Natural killer cell (primary cell): ENCODE results near the gene SRPK2. TPM values are rescaled to one million over a fixed set of nuclear protein-coding genes. Genes with fewer than 3 reads are reported as not detected.
A peak's percentile ranks its signal among the peaks of the same experiment; 100 is the strongest.

Source experiments
- ATAC-seq, 3 donors: fragments of 150-1000 bp in 2 of 3; fragments of 200-7000 bp in 1 of 3; cut with Tn5 transposase; 1 replicate in 1 of 3; 2 replicates in 2 of 3; pipeline ENCODE4 v1.10.0; 2021; ENCODE audit warnings: mild to moderate bottlenecking in 2 of 3, moderate library complexity in 2 of 3
- DNase-seq, 2 donors: peaks; one replicate each; pipeline versions ENCODE4 v3.0.0 to v3.0.0-alpha.2; 2013 to 2021; ENCODE audit warnings: mixed read lengths in 1 of 2
- H3K27ac ChIP-seq: one replicate; pipeline ENCODE4 v1.5.1; 2013; ENCODE audit warnings: mild to moderate bottlenecking, low read length
- H3K27me3 ChIP-seq: one replicate; pipeline ENCODE4 v1.6.1; 2013; ENCODE audit warnings: low read length; ENCODE audit not compliant: control insufficient read depth, insufficient read depth
- H3K36me3 ChIP-seq: one replicate; pipeline ENCODE4 v1.6.1; 2013; ENCODE audit warnings: low read length; ENCODE audit not compliant: control insufficient read depth, insufficient read depth
- H3K4me1 ChIP-seq: one replicate; pipeline ENCODE4 v1.6.1; 2013; ENCODE audit warnings: low read length; ENCODE audit not compliant: control insufficient read depth, insufficient read depth
- H3K4me3 ChIP-seq: one replicate; pipeline ENCODE4 v1.5.1; 2013; ENCODE audit warnings: low read length
- H3K9me3 ChIP-seq: one replicate; pipeline ENCODE4 v1.6.1; 2013; ENCODE audit warnings: low read length; ENCODE audit not compliant: control insufficient read depth, insufficient read depth
- H3K27ac Mint-ChIP-seq, 2 donors: one replicate each; pipeline ENCODE4 v1.8.0; 2022; ENCODE audit warnings: mild to moderate bottlenecking in 2 of 2, mixed read lengths in 2 of 2, moderate library complexity in 1 of 2
- H3K27me3 Mint-ChIP-seq, 2 donors: one replicate each; pipeline ENCODE4 v1.8.0; 2022; ENCODE audit warnings: low read depth in 2 of 2, mixed read lengths in 2 of 2
- H3K36me3 Mint-ChIP-seq: one replicate; pipeline ENCODE4 v1.8.0; 2022; ENCODE audit warnings: mixed read lengths
- H3K4me1 Mint-ChIP-seq, 2 donors: one replicate each; pipeline ENCODE4 v1.8.0; 2022; ENCODE audit warnings: mixed read lengths in 2 of 2
- H3K4me3 Mint-ChIP-seq: one replicate; pipeline ENCODE4 v1.8.0; 2022; ENCODE audit warnings: mild to moderate bottlenecking, moderate library complexity, mixed read lengths
- H3K9me3 Mint-ChIP-seq, 2 donors: one replicate each; pipeline ENCODE4 v1.8.0; 2022; ENCODE audit warnings: mixed read lengths in 2 of 2
- CTCF ChIP-seq: fragments of 200-600 bp; IDR thresholded peaks from one replicate; pipeline ENCODE4 v1.8.0; 2022; ENCODE audit warnings: antibody characterized with exemption
- WGBS: methylation state at CpG from one replicate; pipeline ENCODE4 v1.1.7; 2013; ENCODE audit warnings: missing lambda C conversion rate; ENCODE audit not compliant: insufficient coverage; 5-methylcytosine and 5-hydroxymethylcytosine counted together
- intact Hi-C: fragments of 100-400 bp; cut with micrococcal nuclease; formaldehyde crosslinking; loops from one replicate; pipeline ENCODE4 v1.14.2; 2022
- total RNA-seq, 4 donors: library from RNA; stranded (reverse); fragments of 120-200 nt in 1 of 4; gene quantifications; one replicate each; pipeline versions ENCODE4 v1.2.3 to v1.2.4, GENCODE V29; 2013 to 2022

Gene SRPK2
- total RNA-seq, 3 donors from 2014 or later (not counting 1 experiment from before 2014, with no cell fraction given): 103 to 121 (median 108) TPM

GRCh38 chr7:105346593-105347322 is 42.0 kb downstream of the SRPK2 start:
- Histone ChIP-seq H3K4me3 (no peak overlapping the region), H3K27ac (peak overlapping the region; percentile 58), H3K27me3 (no peaks in the 10 kb centered on the region), H3K9me3 (no peaks in the 10 kb centered on the region), H3K4me1 (peaks cover 68% of the 10 kb centered on the region), H3K36me3 (no peaks in the 10 kb centered on the region)
- 54% methylated on average over 8 of the region's 10 CpGs for WGBS
- Mint-ChIP-seq H3K4me1 (peaks cover 46 to 62% of the 10 kb centered on the region in 2 donors), H3K27me3 (no peaks in the 10 kb centered on the region), H3K27ac (peak overlapping the region; percentile 80 to 83), H3K4me3 (peak overlapping the region; percentile 68), H3K9me3 (no peaks in the 10 kb centered on the region), H3K36me3 (no peaks in the 10 kb centered on the region)
- intact Hi-C loops: loop anchor here (5.0 to 10.0 kb wide), 2 partner anchors 49 to 332 kb away; partner anchors contain the start of gene KMT2E
- TF ChIP-seq CTCF: no peak
- DNase-seq: peak; percentile 43 to 74
- peak; percentile 84 to 93 (median 89) for ATAC-seq

- Mint-ChIP-seq H3K36me3 (no peaks in the 10 kb centered on the region), H3K9me3 (no peaks in the 10 kb centered on the region), H3K27ac (peak overlapping the region; percentile 80 to 83), H3K4me3 (peak overlapping the region; percentile 68), H3K4me1 (peaks cover 41 to 57% of the 10 kb centered on the region in 2 donors), H3K27me3 (no peaks in the 10 kb centered on the region)
- peak; percentile 25 to 44 (median 37) for ATAC-seq
- intact Hi-C loops: loop anchor here (5.0 to 10.0 kb wide), 2 partner anchors 49 to 331 kb away; partner anchors contain the start of gene KMT2E
- TF ChIP-seq CTCF: no peak
- no peak overlapping the region for H3K4me3 ChIP-seq
- H3K9me3 ChIP-seq: no peaks in the 10 kb centered on the region
- H3K36me3 ChIP-seq: no peaks in the 10 kb centered on the region
- peaks cover 68% of the 10 kb centered on the region for H3K4me1 ChIP-seq
- peak overlapping the region; percentile 58 for H3K27ac ChIP-seq
- H3K27me3 ChIP-seq: no peaks in the 10 kb centered on the region
- no peak for DNase-seq
- 95% methylated on average over 2 of the region's 2 CpGs for WGBS
Observed at GRCh38 chr7:105346138-105346537, 42.6 kb downstream of the SRPK2 start.

- H3K4me1 Mint-ChIP-seq: peaks cover 37 to 53% of the 10 kb centered on the region in 2 donors
- peaks cover 67% of the 10 kb centered on the region for H3K4me1 ChIP-seq
- intact Hi-C loops: loop anchor here (5.0 to 10.0 kb wide), 2 partner anchors 48 to 331 kb away; partner anchors contain the start of gene KMT2E
- H3K9me3 Mint-ChIP-seq: no peaks in the 10 kb centered on the region
- H3K27me3 Mint-ChIP-seq: no peaks in the 10 kb centered on the region
- WGBS: 43% methylated on average over 2 of the region's 3 CpGs
- H3K36me3 ChIP-seq: no peaks in the 10 kb centered on the region
- no peak overlapping the region for H3K4me3 ChIP-seq
- H3K4me3 Mint-ChIP-seq: peak overlapping the region; percentile 68
- TF ChIP-seq CTCF: no peak
- ATAC-seq: no peak
- DNase-seq: no peak
- no peaks in the 10 kb centered on the region for H3K36me3 Mint-ChIP-seq
- no peaks in the 10 kb centered on the region for H3K9me3 ChIP-seq
- no peaks in the 10 kb centered on the region for H3K27me3 ChIP-seq
- peak overlapping the region; percentile 80 to 83 for H3K27ac Mint-ChIP-seq
- H3K27ac ChIP-seq: peak overlapping the region; percentile 58
Observed at GRCh38 chr7:105345725-105346124, 43.0 kb downstream of the SRPK2 start.
